AML-193 (cell line): Measurements from ENCODE around the gene CD58.

Experiments
- DNase-seq, 2 experiments: peaks; one replicate each; lab custom pipeline; 2025; lab: John Stamatoyannopoulos, UW

Gene CD58

DNA sequence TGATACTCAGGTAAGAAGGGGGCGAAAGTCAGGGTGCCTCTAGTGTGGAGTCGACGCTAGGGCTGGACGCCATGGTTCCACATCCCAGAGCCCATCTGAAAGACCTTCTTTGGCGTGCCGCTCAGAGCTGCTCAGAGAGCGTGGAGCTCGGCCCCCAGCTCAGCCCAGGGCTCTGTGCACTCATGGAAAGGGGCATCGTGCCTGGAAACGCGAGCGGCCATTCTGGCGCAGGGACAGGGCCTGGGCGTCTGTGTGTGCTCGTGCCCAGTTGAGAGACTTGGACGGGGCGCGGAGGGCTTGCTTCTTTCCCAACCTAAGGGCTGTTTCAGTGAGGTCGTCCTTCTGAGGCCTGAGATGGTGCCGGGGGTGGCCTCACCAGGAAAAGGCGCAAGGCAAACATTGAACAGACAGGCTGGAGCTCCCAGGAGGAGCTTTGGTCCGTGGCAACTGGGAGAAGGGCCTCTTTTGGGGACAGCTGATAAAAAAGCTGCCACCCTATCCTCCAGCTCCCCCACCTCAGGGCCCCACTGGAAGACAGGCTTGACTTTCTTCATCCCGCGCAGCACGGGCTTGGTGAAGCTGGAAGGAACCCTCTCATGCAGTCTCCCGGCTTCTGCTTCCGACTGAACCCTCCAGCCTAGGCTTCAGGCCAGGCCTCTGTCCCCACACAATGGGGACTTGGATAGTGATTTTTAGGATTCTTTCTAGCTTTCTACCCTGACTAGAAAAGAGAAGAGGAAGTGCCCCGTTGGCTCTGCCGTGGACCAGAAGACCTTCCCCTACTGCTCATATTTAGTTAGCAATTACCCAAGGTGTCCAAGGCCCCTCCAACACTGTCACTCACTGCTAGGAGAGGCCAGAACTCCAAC, 77.1 kb downstream of the CD58 start:
- no peak for DNase-seq

DNA sequence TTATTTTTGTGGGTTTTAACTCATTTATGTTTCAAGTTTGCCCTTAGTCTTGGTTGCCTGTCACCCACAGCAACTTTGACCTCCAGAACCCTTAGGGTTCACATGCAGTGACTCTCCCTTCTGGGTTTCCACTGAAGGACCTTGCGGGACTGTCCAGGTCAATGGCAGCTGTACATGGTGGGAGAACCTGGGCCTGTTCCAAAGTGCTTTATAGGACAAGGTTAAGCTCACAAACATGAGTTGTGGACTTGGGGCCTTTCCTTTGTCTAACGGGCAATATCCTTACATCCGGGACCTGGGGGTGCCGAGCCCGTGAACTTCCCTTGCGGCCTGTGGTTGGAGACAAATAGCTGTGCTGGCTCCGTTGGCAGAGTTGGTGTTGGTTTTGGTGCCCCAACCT, 77.8 kb downstream of the CD58 start:
- DNase-seq, result no peak

DNA sequence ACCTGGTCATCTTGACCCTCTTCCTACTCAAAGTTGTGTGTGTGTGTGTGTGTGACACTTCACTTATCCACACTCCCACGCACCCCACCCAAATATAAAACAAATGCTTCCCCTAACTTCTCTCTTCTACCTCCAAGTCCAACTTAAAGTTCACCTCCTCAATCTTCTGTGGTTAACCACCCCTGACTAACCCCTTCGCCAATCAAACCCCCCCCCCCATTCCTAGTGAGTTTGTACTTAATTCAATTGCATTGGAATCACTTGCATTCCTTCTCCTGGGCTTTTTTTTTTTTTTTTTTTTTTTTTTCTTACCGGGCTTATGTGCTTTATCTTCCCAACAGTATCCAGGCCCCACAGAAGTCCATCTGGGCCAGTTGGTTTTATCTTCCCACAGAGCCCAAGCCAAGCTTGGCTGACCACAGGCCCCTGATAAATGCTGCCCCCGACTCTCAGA, 78.4 kb downstream of the CD58 start:
- DNase-seq, result no peak

DNA sequence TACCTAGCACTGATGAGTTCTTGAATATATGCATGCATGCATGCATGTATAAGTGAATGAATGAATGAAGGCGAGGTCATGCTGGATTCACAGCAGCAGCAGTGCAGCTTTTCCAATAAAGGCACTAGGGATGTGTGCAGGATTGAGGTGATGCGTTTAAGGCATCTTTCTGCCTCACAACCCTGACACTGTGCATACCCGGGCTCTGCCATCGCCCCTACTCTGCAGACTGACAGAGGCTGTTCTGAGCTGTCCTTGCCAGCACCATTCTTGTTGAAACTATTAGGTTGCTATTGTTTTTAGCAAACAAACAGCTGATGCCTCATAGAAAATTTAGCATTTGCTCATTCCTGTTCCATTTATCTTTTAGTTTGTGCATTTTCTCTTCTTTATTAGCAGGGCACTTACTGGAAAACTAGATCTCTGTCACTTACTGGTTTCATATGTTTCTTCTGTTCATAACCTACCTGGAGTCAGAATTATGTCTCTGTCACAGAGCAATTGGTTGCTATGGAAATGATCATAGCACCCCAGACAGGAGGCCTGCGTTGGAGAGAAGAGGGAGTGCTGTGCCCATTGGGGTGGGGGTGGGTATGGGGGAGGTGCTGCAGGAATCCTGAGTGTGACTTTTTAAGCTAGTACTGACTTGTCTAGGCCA, 79.0 kb downstream of the CD58 start:
- no peak for DNase-seq

DNA sequence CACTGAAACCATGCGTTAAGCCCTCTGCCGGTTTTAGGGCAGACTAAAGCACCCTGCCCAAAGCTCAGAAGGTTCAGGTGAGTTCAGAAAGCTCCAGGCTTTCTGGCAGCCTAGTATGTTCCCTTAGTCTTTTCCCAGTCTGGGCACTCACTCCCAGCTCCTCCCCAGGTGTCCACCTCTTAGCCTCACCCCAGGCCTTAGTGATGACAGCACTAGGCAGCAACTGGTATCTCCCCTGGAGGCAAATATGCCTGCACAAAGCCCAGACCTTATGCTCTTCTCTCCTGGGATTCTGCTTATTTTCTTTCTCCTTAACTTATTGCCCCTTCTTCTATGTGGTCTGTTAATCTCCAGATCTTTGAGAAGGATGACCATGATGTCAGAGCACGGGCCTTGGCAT, 80.2 kb downstream of the CD58 start:
- no peak for DNase-seq

DNA sequence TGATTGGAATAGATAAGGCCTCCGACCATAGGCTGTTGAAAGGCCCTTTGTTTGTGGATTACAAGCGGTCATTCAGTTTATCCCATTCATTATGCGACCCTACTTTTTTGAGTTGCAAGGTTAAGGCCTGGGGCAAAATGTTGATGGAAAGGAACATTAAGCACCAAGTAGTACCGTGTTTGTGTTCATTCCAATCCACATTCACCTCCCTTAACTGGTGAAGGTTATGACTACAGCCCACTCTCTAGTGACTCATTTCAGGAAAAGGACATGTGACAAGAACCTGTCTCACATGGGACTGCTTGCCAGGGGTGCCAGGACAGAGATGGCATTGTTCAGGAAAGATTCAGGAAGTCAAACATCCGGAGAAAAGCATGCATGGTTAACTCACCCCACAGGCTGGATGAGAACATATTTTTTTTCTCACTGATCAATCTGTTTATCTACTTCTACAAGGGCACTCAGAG, 81.6 kb downstream of the CD58 start:
- DNase-seq, result no peak

DNA sequence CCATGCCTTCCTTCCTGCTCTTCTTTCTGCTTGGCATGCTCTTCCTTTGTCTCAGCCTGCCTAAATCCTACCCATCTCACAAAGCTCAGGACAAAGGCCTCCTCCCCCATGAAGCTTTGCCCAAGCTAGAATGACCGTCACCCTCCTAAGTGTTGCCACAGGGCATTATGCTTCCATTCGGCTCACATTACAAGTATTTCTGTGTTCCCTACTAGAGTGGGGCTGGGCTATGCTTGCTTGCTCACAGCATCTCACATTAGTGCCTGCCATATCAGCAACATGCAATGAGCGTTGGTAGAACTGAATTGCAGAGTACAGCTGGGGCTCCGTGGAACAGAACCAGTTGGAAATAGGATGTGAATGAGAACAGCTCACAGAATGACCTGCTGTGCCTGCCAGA, 82.8 kb downstream of the CD58 start:
- DNase-seq, result no peak

DNA sequence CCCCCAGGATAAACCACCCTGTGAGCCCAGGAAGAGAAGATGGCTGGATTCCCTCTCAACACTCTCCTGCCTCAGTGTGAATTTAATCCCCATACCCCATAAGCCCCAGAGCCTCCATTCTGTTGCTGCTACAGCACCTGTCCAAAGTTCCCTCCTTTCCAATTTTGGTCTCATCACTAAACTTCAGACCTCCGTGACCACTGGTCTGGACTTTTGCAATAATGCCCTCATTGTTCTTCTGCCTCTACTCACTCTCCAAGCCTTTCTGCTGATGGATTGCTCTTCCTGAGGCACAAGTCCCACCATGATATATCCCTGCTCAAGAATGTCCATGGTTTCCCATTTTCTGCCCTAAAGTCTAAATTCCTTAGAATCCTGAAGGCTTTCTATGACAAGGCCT, 83.2 kb downstream of the CD58 start:
- DNase-seq, result no peak

DNA sequence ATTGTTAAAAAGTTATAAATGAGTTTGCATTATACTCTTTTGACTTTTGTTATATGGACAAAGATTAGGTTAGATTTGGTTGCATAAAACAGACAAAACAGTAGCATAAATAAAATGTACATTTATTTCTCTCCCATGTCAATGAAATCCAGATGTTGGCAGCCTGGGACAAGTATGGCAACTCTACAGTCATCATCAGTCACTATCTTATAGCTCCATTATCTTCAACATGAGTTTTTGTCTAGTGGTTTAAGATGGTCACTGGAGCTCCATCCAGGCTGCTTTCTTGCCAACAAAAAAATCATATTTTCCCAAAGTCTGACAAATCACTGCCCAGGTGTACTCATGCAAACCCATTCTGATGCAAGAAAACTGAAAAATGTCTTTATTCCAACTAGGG, 83.8 kb downstream of the CD58 start:
- no peak for DNase-seq

DNA sequence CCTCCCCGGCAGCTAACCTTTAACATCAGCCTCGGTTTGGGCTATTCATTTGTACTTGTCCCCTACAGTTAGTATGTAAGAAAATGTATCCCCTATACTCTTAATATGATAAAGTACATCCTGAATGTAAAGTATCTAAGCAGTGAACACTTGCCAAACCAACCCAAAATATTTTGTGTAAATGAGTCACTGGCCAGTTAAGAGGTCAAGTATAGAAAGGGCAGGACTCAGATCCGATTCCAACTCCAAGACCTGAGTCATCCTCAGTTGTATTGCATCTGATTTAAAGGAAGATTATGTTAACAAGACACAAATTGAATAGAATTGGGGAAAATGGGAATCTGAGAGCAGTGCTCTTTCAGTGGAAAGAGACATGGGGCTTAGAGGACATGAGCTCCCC, 84.4 kb downstream of the CD58 start:
- no peak for DNase-seq

DNA sequence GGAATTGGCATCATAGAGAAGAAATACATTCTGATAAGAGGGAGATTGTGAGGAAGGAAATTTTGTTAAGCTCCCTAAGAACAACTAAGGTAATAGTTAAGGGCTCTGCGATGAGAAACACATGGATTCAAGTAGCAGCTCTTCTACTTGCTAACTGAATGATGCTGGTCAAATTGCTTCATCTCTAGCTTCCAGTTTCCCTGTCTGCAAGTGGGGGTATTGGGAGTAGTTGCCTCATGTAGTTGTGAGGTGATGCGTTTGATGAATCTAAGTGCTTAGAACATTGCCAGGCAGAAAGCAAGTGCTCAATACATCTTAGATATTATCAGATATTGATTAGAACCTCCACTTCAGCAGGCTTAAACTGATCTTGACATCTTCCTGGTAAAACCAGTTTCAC, 84.8 kb downstream of the CD58 start:
- no peak for DNase-seq

DNA sequence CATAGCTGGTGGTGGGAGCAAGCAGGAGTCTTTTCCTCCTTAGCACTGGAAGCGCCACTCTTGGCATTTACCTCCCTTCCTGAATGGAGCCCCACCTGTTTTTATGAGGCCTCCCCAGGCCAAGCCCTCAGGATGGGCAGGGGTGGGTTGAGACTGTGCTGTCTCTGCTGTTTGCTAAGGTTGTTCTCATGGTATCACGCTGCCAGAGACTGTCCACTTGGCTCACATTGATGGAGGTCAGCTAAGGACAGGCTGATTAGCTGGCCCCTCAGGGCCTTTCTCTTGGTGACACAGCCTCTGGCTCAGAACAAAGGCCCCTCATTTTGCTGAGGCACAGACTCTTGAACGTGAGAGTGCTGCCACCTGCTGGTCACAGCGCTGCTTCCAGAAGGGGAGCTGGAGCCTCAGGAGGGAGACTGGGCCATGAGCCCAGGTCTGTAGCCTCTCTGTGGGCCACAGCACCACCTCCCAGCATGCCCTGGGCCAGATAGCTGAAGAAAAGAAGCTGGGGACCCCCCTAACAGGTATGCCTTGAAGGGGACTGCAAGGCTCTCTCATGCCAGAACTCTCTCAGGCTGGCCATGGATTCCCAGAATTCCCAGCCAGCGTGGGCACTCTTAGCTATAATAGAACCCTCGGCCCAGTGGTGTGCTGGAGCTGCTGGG, 85.6 kb downstream of the CD58 start:
- DNase-seq, result peak; percentile 56 to 60

DNA sequence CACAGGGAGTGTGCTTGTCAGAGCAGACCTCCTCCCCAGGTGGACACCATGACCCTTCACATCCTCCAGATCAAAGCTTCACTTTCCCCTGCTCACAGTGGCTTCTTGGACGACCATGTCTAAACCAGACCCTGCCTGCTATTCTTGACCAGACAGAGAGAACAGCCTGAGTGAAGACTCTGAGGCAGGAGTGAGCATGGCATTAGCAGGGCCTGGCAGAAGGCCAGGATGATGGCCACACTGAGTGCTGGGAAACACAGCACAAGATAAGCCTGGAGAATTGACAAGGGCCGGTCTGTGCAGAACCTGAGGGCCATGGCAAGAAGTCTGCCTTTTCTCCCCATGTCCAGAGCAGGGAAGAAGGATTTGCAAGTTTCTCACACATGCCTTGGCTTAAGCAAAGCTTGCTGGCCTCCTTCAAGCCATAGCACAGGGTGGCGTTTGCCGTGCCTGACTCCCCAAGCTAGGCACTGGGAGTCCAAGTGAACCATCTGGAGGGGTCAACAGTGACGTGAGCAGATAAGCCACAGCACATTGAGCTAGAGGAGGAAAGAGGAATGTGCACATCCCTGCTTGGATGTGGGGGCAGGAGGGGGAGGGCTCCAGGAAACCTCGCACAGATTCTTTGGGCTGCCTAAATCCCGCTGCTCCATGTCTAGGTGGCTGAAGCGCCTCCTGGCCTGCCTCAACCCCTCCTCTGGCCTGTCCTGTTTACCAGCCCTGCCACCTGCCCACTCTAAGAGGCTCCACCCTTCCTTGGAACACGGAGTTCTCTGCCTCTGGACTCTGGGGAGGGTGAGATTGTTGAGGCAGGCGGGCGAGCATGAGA, 87.1 kb downstream of the CD58 start:
- no peak for DNase-seq

DNA sequence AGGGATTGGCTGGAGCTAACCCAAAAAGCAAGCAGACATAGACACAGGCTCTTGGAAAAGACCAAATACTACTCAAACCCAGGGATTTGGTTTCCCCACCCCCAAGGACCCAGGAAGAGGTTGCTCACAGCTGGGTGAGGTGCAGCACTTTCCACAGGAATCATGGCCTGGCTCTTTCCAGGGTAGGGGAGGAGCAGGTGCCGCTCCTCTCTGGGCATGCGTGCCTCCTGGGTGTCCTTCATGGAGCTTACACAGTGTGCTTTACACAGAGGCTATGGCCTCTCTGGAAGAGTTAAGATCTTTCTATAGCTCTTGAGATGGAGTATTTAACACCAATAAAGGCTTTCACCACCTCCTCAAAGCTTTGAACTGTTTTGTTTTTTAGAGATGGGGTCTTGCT, 88.3 kb downstream of the CD58 start:
- DNase-seq, result no peak

DNA sequence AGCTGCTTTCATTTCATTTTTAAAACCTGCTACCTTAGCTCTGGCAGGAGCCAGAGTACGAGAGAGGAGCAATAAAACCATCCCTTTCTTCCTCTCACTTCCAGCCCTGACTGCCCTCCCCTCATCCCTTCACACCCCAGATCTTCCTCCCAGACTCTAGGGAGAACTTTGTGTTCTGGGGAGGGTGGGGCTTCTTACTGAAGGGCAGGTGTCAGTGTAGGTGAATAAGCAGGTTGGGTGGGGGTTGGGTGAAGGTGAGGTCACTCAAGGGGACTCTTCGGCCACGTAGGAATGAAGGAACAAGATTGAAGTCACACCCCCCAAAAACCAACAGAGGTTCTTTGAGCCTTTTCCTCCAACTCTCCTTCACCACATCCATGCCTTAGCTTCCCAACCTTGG, 88.9 kb downstream of the CD58 start:
- no peak for DNase-seq

DNA sequence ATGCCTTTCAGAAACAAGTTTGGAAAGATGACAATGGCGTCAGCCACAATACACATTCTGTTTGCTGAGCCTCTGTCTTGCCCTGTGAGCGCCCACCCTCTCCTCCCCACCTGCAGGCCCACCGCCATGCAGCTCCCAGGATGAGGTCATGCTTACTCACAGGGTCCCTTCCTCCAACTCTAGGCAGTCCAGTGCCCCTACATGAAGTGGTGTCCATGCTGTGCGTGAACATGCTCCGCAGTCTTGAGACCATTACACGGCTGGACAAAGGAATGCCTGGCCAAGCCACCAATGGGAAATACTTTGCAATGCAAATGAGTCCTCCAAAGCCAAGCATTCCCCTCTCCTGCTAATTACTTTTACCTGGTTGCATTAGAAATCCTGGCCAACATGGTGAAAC, 92.2 kb downstream of the CD58 start:
- no peak for DNase-seq

DNA sequence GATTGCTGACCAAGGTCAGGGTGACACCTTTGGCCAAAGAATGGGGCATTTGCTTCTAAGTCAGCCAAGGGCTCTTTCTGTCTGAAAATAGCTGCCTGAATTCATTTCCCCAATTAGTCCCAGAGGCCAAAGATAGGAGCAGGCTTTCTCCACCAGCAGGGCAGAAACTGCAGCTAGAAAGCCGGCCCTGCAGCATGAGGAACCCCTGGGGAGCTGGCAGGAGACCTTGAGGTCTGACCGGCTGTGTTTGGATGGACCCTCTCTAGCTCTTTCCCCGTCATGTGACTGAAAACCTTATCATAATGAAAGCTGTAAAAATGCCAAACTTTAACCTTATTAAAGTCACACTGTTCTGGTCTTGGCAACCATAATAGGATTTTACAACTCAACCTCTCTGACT, 93.4 kb downstream of the CD58 start:
- no peak for DNase-seq

DNA sequence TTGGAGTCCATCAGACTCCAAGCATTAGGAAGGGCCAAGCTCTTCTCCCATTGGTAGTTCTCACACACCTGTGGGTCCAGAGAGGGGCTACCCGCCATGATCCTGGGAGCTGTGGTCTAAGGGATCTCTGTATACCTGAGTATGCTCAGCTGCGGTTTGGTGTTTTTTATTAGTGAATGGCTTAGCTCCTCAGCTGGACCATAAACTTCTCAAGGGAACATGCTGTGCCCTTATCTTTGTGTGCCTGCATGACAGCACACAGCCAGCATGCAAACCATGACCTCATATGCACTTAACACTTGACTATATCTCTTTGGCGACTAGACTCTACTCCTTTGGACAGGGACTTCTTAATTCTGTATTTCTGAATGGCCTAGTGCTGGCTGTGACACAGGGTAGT, 94.5 kb downstream of the CD58 start:
- no peak for DNase-seq

DNA sequence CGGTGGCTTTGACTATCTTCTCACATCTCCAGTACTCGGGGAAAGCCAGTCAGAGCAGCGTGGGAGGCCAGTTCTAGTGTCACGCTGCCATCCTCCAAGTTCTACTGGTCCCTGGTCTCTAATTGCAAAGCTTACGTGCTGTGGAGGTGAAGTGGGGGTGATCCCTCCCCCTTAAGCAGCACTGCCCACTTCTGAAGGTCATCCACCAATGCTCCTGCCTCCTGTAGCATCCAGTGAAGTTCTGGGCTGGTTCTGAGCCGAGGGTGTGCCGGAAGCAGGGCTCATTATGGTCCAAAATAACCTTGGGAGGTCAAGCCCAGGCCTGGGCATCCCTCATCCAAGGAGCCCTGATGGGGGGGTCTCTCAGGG, 95.0 kb downstream of the CD58 start:
- no peak for DNase-seq

DNA sequence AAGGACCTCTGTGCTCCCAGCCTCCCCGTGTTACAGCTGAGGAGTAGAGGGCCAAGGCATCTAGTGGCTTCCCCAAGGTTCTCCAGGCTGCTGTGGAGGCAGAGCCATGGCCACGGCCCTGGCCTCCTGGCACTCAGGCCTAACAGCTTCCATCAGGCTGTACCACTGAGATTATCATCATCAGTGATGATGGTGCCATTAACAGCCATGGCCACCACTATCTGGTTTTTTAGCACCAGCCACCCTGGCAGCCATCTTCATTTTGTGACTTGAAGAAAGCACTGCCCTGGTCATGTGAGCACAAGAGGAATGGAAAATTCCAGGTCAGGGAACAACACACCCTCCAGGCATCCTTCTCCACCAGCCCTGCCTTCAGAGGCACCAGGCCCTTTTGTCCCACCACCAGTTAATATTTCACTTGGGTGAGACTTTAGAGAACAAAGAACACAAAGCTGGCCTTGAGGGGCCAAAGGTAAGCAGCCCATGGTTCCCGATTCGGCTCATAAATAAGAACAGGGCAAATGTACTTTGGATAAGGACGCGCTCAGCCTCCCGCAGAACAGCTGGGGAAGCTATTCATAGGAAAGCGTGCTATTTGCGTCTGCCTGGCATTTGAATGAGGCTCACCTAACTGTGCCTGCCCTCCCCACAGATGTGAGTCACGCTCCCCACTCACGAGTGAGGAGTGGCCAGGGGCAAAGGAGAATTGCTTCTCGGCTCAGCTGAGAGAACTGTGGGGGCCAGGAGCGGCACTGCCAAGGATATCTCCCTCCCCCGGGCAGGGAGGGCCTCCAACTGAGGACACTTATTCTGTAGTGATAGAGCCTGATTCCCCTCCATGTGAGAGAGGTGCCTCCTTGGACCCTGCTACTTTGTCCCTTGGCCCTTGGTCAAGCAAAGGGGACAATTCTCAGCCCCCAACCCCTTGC, 95.6 kb downstream of the CD58 start:
- no peak for DNase-seq

DNA sequence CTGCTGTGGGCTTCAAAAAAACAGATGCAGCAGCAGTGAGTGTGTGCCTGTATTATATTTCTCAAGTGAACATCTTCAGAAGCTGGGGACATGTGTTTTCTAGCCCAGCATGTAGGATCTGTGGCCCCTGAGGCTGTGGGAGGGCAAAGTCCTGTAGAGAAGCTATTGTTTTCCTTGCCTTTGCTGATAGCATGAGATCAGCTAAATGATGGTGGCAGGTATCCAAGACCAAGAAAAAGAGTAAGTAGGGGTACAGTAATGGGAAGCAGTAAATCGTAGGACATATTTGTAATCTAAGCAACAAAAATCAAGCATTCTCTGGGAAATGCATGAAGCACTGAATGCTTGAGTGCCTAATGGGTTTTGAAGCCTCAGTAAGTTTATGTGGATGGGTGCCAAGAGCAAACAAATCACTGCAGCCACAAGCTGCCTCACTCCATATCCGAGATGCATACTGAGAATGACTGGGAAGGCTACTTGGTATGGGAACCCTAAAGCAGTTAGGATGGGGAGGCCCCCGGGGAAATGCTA, 98.3 kb downstream of the CD58 start:
- no peak for DNase-seq
